ENCODE data around the gene TAS2R41. TPM values are rescaled to one million over a fixed set of nuclear protein-coding genes. Genes with fewer than 3 reads are reported as not detected.

TAS2R41 gene
- total and polyA plus RNA-seq, 8 donors = not detected

DNA sequence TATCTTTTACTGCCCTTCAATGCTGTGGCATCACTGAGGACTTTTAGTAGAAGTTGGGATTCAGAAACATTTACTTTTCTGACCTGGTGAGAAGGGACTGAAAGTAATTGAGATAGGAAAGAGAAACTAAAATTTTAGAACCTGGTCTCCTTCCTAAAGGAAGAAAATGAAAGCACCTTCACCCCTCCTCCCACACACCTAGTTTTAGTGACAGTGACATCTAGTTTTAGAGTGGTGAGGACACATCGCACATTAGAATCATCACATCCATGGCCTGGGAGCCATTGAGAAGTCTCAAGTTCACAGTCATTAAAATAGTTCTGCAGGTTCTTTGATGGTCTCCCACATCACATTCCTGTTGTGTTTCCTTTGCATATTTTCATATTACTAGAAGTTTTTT lies 16.1 kb downstream of the TAS2R41 start:
- ATAC-seq = no peak
- Histone ChIP-seq H3K9me3 (no peaks in the 10 kb centered on the region), H3K4me3 (no peak overlapping the region), H3K27me3 (no peaks in the 10 kb centered on the region), H3K4me1 (peaks cover 9 to 12% of the 10 kb centered on the region in 2 donors), H3K27ac (no peak overlapping the region), H3K36me3 (no peaks in the 10 kb centered on the region)
- TF ChIP-seq, protein P1, sequence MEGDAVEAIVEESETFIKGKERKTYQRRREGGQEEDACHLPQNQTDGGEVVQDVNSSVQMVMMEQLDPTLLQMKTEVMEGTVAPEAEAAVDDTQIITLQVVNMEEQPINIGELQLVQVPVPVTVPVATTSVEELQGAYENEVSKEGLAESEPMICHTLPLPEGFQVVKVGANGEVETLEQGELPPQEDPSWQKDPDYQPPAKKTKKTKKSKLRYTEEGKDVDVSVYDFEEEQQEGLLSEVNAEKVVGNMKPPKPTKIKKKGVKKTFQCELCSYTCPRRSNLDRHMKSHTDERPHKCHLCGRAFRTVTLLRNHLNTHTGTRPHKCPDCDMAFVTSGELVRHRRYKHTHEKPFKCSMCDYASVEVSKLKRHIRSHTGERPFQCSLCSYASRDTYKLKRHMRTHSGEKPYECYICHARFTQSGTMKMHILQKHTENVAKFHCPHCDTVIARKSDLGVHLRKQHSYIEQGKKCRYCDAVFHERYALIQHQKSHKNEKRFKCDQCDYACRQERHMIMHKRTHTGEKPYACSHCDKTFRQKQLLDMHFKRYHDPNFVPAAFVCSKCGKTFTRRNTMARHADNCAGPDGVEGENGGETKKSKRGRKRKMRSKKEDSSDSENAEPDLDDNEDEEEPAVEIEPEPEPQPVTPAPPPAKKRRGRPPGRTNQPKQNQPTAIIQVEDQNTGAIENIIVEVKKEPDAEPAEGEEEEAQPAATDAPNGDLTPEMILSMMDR (IDR thresholded peaks at IDR 0.05) = no peak
- intact Hi-C loops (cut with DNase I) = no loop called here
- no peak for DNase-seq

DNA sequence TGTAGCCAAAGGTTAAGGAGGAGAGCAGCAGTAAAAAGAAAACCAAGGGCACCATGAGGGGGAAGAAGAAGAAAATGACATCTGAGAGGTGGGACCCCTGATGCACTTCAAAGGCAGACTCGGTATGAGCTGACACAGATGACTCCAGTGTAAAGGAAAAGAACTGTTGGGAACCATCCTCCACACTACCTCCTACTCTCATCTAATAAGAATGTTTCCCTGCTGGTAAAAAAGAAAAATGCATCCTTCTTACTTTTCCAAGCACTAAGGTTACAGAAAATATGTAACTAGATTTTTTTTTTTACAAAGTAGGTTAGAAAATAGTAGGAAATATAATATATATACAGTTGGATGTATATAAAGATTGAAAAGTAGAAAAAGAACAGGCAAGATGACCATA lies 16.9 kb downstream of the TAS2R41 start:
- no peaks in the 10 kb centered on the region for H3K36me3 ChIP-seq
- no peak for ATAC-seq
- intact Hi-C loops (cut with DNase I) = no loop called here

DNA sequence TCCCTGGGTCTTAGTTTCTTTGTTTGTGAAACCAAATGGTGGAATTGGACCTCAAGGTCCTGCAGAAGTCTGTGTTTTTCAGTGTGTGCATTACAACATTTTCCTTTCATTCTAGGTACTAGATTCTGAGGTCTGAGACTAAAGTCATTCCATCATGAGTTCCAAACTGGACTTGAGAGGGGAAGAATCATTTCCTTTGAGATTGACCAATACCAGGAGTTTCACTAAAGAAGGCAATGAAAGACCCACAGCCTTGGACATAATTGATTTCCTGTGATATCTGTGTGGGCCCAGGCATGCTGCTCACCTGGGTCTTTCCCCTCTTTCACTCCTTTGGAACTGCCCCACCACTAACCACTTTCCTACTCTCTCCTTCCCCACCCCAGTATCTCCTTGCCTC lies 18.2 kb downstream of the TAS2R41 start:
- intact Hi-C loops (cut with DNase I) = no loop called here

More for the DNA sequence above, 16.9 kb downstream of the TAS2R41 start:
- H3K4me3 ChIP-seq = no peak overlapping the region
- H3K9me3 ChIP-seq = no peaks in the 10 kb centered on the region
- TF ChIP-seq, protein P1 (IDR thresholded peaks at IDR 0.05) = no peak
- peaks cover 14 to 17% of the 10 kb centered on the region in 2 donors for H3K4me1 ChIP-seq
- H3K27ac ChIP-seq = no peak overlapping the region
- no peaks in the 10 kb centered on the region for H3K27me3 ChIP-seq
- no peak for DNase-seq

DNA sequence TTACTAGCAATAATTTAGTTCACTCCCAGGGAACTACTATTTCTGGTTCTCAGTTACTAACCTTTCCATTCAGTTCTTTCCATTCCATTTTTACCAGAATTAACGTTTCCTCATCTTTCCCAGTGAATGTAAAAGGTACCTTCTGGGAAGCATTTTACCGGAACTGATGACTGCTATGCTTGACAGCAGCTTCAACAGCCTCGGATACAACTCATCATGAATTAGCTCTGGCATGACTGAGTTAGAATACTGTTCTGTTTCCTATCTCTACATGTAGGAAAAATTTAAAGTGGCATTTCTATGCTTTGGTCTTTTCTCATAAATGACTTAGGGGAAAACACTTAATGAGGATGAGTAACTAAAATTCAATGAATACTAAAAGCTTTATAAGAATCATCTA lies 18.6 kb downstream of the TAS2R41 start:
- H3K36me3 ChIP-seq = no peaks in the 10 kb centered on the region
- no peaks in the 10 kb centered on the region for H3K27me3 ChIP-seq
- H3K4me1 ChIP-seq = peaks cover 12 to 20% of the 10 kb centered on the region in 2 donors
- no peaks in the 10 kb centered on the region for H3K9me3 ChIP-seq
- intact Hi-C loops (cut with DNase I) = no loop called here
- TF ChIP-seq, protein P1 (IDR thresholded peaks at IDR 0.05) = no peak
- no peak for ATAC-seq
- no peak overlapping the region for H3K4me3 ChIP-seq
- H3K27ac ChIP-seq = no peak overlapping the region
- no peak for DNase-seq

More for the DNA sequence above, 18.2 kb downstream of the TAS2R41 start:
- TF ChIP-seq, protein P1 (IDR thresholded peaks at IDR 0.05) = no peak
- no peaks in the 10 kb centered on the region for H3K9me3 ChIP-seq
- no peaks in the 10 kb centered on the region for H3K36me3 ChIP-seq
- H3K4me1 ChIP-seq = peaks cover 15 to 20% of the 10 kb centered on the region in 2 donors
- ATAC-seq (no peak), DNase-seq (no peak)
- H3K27ac ChIP-seq = no peak overlapping the region
- H3K4me3 ChIP-seq = no peak overlapping the region
- H3K27me3 ChIP-seq = no peaks in the 10 kb centered on the region

DNA sequence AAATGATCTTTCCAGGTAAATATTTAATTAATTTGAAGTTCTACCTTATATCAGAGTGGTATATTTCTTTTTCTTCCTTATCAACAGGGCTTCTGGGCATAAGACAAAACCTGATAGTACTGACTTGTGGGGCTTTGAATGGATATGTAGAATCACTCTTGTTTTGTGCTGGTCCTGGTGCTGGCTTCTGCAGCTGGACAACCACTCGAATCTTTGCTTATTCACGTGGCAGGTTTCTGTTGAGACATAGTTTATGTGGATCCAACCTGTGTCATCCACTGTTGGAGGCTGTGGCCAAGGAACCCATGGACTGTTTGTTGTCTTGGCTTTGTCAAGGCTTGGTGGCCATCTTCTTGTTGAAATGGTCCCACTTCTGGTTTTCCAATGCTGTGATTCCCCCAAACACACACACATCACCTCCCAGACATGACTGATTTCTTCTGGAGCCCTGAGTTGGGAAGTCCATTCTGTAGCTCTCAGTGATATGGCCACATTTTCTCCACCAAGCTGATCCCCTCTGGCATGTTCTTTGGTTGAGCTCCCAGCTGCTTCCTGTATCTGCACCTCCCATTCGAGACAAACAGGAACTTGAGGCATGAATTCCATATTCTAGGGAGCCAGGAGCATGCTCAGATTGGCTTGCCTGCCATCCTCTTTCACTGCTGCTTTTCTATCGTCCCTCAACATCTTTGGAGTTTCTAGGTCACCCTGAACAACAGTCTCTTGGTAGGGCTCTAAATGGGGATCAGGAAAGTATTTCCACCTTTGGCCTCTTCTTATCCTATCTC lies 19.5 kb downstream of the TAS2R41 start:
- Histone ChIP-seq H3K4me1 (peaks cover 7 to 12% of the 10 kb centered on the region in 2 donors), H3K27ac (no peak overlapping the region), H3K36me3 (no peaks in the 10 kb centered on the region), H3K9me3 (no peaks in the 10 kb centered on the region), H3K4me3 (no peak overlapping the region), H3K27me3 (no peaks in the 10 kb centered on the region)
- DNase-seq (no peak), ATAC-seq (no peak)
- TF ChIP-seq, protein P1 (IDR thresholded peaks at IDR 0.05) = no peak
- intact Hi-C loops (cut with DNase I) = no loop called here
